ENCODE results near the gene MBTPS2. TPM values are rescaled to one million over a fixed set of nuclear protein-coding genes. Genes with fewer than 3 reads are reported as not detected.
A peak's percentile ranks its signal among the peaks of the same experiment; 100 is the strongest.
"Not testable (repeated sequence)": the region's sequence is repeated elsewhere in the genome, so short reads cannot be mapped to it uniquely, and the experiment has no call there.

The MBTPS2 gene
- total and polyA plus RNA-seq, 3 experiments from 2014 or later: 5.4 to 8.8 (median 8.3) TPM

DNA sequence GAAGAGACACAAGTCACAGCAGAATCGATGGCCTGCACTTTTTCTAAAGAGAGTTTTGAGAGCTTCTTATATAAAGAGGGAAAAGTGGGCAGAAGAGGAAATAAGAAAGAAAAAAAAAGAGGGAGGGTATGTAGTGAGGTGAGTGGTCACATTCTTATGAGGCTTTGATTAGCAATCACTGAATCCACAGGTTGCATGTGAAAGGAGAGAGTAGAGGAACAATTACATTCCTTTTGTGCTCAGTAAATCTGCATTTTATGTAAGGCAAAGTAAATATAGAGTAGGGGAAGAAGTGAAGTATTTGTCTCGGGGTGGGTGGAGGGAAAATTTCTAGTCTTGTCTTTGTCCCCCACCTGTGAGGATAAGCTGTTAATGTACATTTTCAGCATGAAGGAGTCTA, 26.8 kb upstream of the MBTPS2 start:
- Mint-ChIP-seq H3K9me3 (no peaks in the 10 kb centered on the region), H3K36me3 (no peaks in the 10 kb centered on the region), H3K4me3 (no peak overlapping the region), H3K27me3 (peaks cover 1 to 2% of the 10 kb centered on the region in 2 donors), H3K27ac (no peak overlapping the region), H3K4me1 (no peaks in the 10 kb centered on the region)
- Histone ChIP-seq H3K9me3 (ENCODE audit: low read length) (no peaks in the 10 kb centered on the region), H3K4me3 (ENCODE audit: low read length) (no peak overlapping the region), H3K27me3 (ENCODE audit: insufficient read depth, low read length, poor library complexity, severe bottlenecking) (no peaks in the 10 kb centered on the region), H3K4me1 (ENCODE audit: insufficient read depth, low read length) (no peaks in the 10 kb centered on the region), H3K36me3 (ENCODE audit: insufficient read depth, low read length) (no peaks in the 10 kb centered on the region), H3K27ac (ENCODE audit: low read depth, low read length) (no peak overlapping the region)
- CTCF ChIA-PET: no interaction called here
- POLR2A ChIA-PET: no interaction called here
- no peak for DNase-seq

DNA sequence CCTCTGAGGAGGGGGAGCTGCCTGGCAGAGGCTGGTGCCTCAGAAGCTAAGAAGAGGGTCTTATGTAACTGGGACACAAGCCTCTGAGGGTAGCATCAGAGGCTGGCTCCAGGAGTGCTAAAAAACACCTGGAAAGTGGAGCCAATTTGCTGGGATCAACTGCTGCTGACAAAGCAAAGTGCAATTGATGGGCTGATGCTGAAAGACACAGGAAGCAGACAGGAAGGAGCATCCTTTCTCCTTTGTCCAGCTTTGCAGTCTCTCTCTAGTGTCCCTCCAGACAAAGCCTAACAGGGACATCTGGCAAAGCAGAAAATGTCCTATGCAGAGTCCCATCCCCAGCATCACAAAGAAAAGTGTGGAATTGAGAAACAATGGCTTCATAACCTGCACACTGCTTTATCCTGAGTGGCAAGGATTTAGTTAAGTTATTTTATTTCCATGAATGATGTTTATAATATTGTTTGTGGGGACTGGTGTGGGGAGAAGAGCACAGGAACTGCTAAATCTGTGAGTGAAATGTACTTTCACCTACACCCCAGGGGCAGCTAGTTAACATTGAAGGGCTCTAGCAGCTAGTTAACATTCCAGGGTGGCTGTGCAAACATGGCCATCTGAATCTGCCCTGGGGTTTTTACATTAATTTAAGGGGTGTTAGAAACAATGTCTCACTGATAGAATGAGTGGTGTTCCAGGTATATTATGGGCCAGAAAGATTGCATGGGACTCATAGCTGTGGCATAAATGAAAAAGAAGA, 25.6 kb upstream of the MBTPS2 start:
- no peak for DNase-seq
- ChIA-PET POLR2A (no interaction called here), CTCF (no interaction called here)
- H3K4me1 Mint-ChIP-seq: no peaks in the 10 kb centered on the region
- Histone ChIP-seq H3K4me1 (ENCODE audit: insufficient read depth, low read length) (no peaks in the 10 kb centered on the region), H3K27me3 (ENCODE audit: insufficient read depth, low read length, poor library complexity, severe bottlenecking) (no peaks in the 10 kb centered on the region), H3K4me3 (ENCODE audit: low read length) (no peak overlapping the region), H3K9me3 (ENCODE audit: low read length) (no peaks in the 10 kb centered on the region), H3K27ac (ENCODE audit: low read depth, low read length) (no peak overlapping the region), H3K36me3 (ENCODE audit: insufficient read depth, low read length) (no peaks in the 10 kb centered on the region)
- no peak overlapping the region for H3K4me3 Mint-ChIP-seq
- H3K9me3 Mint-ChIP-seq: no peaks in the 10 kb centered on the region
- no peaks in the 10 kb centered on the region for H3K27me3 Mint-ChIP-seq
- H3K36me3 Mint-ChIP-seq: no peaks in the 10 kb centered on the region
- H3K27ac Mint-ChIP-seq: no peak overlapping the region

DNA sequence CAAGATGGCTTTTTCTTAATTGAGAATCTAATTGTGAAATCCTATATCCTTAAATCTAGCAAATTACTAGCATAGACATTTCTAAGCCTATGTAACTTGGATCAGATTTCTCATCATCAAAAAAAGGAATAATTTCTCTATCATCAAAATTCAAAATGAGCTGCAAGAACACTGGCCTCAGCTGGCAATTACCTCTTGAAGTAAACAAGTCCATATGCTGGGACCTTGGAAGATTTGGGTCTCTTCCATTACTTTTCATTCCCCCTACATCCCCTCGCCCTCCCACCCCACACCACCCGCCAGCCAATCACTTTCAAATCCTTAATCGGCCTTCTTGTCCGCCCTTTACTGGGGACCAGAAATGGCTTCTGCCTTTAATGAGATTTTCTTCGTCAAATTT, 23.3 kb upstream of the MBTPS2 start:
- CTCF ChIA-PET: no interaction called here
- no peaks in the 10 kb centered on the region for H3K4me1 Mint-ChIP-seq
- Histone ChIP-seq H3K36me3 (ENCODE audit: insufficient read depth, low read length) (no peaks in the 10 kb centered on the region), H3K27me3 (ENCODE audit: insufficient read depth, low read length, poor library complexity, severe bottlenecking) (no peaks in the 10 kb centered on the region), H3K9me3 (ENCODE audit: low read length) (no peaks in the 10 kb centered on the region), H3K27ac (ENCODE audit: low read depth, low read length) (no peak overlapping the region), H3K4me3 (ENCODE audit: low read length) (no peak overlapping the region), H3K4me1 (ENCODE audit: insufficient read depth, low read length) (no peaks in the 10 kb centered on the region)
- no peak overlapping the region for H3K4me3 Mint-ChIP-seq
- H3K27me3 Mint-ChIP-seq: peaks cover 0 to 3% of the 10 kb centered on the region in 2 donors
- no peaks in the 10 kb centered on the region for H3K36me3 Mint-ChIP-seq
- DNase-seq: no peak
- POLR2A ChIA-PET: no interaction called here
- no peaks in the 10 kb centered on the region for H3K9me3 Mint-ChIP-seq
- no peak overlapping the region for H3K27ac Mint-ChIP-seq

DNA sequence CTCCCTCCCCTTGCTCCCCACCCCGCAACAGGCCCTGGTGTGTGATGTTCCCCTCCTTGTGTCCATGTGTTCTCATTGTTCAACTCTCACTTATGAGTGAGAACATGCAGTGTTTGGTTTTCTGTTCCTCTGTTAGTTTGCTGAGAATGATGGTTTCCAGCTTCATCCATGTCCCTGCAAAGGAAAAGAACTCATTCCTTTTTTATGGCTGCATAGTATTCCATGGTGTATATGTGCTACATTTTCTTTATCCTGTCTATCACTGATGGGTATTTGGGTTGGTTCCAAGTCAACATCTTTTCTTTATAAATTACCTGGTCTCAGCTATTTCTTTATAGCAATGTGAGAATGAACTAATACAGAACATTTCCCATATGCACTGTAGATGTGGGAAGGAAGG, 19.2 kb upstream of the MBTPS2 start:
- H3K4me3 ChIP-seq (ENCODE audit: low read length); POLR2A ChIA-PET; DNase-seq; H3K27me3 ChIP-seq (ENCODE audit: insufficient read depth, low read length, poor library complexity, severe bottlenecking); H3K4me1 Mint-ChIP-seq; H3K27ac ChIP-seq (ENCODE audit: low read depth, low read length); H3K4me3 Mint-ChIP-seq; H3K4me1 ChIP-seq (ENCODE audit: insufficient read depth, low read length); H3K27me3 Mint-ChIP-seq; H3K27ac Mint-ChIP-seq; H3K36me3 Mint-ChIP-seq; H3K36me3 ChIP-seq (ENCODE audit: insufficient read depth, low read length); CTCF ChIA-PET; H3K9me3 ChIP-seq (ENCODE audit: low read length); H3K9me3 Mint-ChIP-seq: not testable (repeated sequence)

DNA sequence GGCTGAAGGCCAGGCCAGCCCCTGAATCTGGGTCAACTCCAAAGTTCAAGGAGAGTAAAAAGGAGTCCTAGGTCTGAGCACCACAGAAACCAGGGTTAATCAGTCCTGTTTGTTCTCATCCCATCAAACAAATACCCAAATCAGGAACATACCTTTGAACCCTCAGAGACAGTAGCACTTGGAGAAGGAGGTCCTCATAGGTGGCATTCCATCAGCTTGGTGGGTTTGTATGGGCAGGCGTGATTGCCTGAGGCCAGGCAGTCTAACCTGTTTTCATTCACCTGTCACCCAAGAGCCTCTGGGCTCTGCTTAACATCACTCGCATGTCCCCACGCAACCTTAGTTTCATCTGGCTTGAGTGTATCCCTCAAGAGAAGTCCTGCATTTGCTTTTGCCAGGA, 17.5 kb upstream of the MBTPS2 start:
- CTCF ChIA-PET: no interaction called here
- no peaks in the 10 kb centered on the region for H3K27me3 ChIP-seq (ENCODE audit: insufficient read depth, low read length, poor library complexity, severe bottlenecking)
- H3K27ac ChIP-seq (ENCODE audit: low read depth, low read length): no peak overlapping the region
- no peaks in the 10 kb centered on the region for H3K9me3 ChIP-seq (ENCODE audit: low read length)
- H3K27ac Mint-ChIP-seq: no peak overlapping the region
- no peak for DNase-seq
- no peak overlapping the region for H3K4me3 Mint-ChIP-seq
- H3K4me3 ChIP-seq (ENCODE audit: low read length): no peak overlapping the region
- POLR2A ChIA-PET: no interaction called here
- H3K9me3 Mint-ChIP-seq: no peaks in the 10 kb centered on the region
- H3K4me1 Mint-ChIP-seq: no peaks in the 10 kb centered on the region
- H3K4me1 ChIP-seq (ENCODE audit: insufficient read depth, low read length): no peaks in the 10 kb centered on the region
- H3K36me3 Mint-ChIP-seq: no peaks in the 10 kb centered on the region
- H3K27me3 Mint-ChIP-seq: peaks cover 0 to 6% of the 10 kb centered on the region in 2 donors
- H3K36me3 ChIP-seq (ENCODE audit: insufficient read depth, low read length): no peaks in the 10 kb centered on the region

DNA sequence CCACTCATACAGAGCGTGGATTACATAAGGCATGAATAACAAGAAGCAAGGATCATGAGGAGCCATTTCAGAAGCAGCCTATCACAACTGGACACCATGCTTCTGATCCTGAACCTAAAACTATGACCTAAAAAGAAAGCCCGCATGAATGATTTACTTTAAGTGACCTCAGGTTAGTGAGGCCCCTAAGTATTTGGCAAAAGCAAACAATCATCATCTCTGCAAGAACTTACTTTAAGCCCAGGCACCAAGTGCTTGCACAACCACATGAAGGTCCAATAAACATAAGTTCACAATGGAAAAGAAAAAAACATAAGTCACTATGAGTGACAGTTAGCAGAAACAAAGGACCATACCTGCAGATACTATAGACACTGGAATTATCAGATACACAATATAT, 7.9 kb upstream of the MBTPS2 start:
- H3K9me3 Mint-ChIP-seq: peaks cover 0 to 2% (median 0%) of the 10 kb centered on the region in 5 donors
- CTCF ChIA-PET: no interaction called here

DNA sequence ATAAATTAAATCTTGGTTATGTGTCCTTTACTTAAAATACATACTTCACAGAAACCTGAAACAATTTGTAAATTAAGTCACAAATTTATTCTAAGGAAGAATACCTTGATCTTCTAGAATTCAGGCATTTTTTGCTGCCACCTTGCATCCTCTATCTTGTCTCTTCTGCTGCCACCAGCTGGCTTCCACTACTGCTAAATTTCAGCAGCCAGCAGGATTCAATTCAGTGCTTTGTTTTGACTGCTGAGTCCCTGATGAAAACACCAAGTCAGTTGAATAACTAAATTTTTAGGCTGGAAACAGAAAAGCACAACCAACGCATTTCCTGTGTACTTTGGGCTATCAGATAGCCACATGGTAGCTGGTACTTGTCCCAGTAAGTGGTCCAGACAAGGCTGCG, 2.4 kb upstream of the MBTPS2 start:
- ChIA-PET POLR2A (no interaction called here), CTCF (no interaction called here)
- H3K36me3 Mint-ChIP-seq: no peaks in the 10 kb centered on the region

More for the DNA sequence above, 7.9 kb upstream of the MBTPS2 start:
- no peak for DNase-seq
- no peak overlapping the region for H3K27ac ChIP-seq (ENCODE audit: low read depth, low read length)
- Mint-ChIP-seq H3K27me3 (peaks cover 4 to 6% of the 10 kb centered on the region in 2 donors), H3K4me3 (no peak overlapping the region), H3K27ac (no peak overlapping the region), H3K36me3 (no peaks in the 10 kb centered on the region), H3K4me1 (no peaks in the 10 kb centered on the region)
- POLR2A ChIA-PET: no interaction called here
- H3K9me3 ChIP-seq (ENCODE audit: low read length): no peaks in the 10 kb centered on the region
- no peak overlapping the region for H3K4me3 ChIP-seq (ENCODE audit: low read length)
- no peaks in the 10 kb centered on the region for H3K36me3 ChIP-seq (ENCODE audit: insufficient read depth, low read length)
- no peaks in the 10 kb centered on the region for H3K27me3 ChIP-seq (ENCODE audit: insufficient read depth, low read length, poor library complexity, severe bottlenecking)
- no peaks in the 10 kb centered on the region for H3K4me1 ChIP-seq (ENCODE audit: insufficient read depth, low read length)

DNA sequence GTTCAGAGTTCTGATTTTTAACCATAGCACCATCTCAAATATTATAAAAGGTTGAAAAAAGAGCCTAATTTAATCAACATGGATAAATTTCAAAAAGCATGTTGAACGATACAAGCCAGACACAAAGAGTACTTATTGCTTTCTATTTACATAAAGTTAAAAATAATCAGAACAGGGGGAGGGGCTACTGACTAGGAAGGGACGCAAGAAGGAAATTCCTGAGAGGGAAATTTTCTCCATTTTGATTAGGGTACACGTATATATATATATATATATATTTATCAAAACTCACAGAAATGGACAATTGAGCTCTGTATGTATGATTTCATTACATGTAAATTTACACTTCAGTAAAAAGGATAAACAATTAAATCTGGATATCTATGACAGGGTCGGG, 482 bp upstream of the MBTPS2 start:
- no peak for DNase-seq
- no peaks in the 10 kb centered on the region for H3K9me3 ChIP-seq (ENCODE audit: low read length)
- POLR2A ChIA-PET: interaction anchor here (0.5 to 1.0 kb wide), 2 partner anchors 102 to 405 kb away, joined by 3 to 4 read pairs; no protein-coding TSS in a partner anchor
- H3K4me3 ChIP-seq (ENCODE audit: low read length): peak overlapping the region; percentile 69
- H3K36me3 Mint-ChIP-seq: peaks cover 0 to 5% (median 2%) of the 10 kb centered on the region in 3 donors
- H3K27ac Mint-ChIP-seq: peak overlapping the region; percentile 82 to 95 (median 86)
- no peaks in the 10 kb centered on the region for H3K27me3 ChIP-seq (ENCODE audit: insufficient read depth, low read length, poor library complexity, severe bottlenecking)
- H3K36me3 ChIP-seq (ENCODE audit: insufficient read depth, low read length): no peaks in the 10 kb centered on the region
- H3K4me1 ChIP-seq (ENCODE audit: insufficient read depth, low read length): no peaks in the 10 kb centered on the region
- H3K9me3 Mint-ChIP-seq: no peaks in the 10 kb centered on the region
- peaks cover 0 to 9% of the 10 kb centered on the region in 2 donors for H3K27me3 Mint-ChIP-seq
- H3K27ac ChIP-seq (ENCODE audit: low read depth, low read length): no peak overlapping the region
- CTCF ChIA-PET: interaction anchor here (0.9 kb wide), 1 partner anchor 146 kb away, joined by 3 read pairs; no protein-coding TSS in a partner anchor
- peaks cover 12 to 15% (median 14%) of the 10 kb centered on the region in 3 donors for H3K4me1 Mint-ChIP-seq
- H3K4me3 Mint-ChIP-seq: peak overlapping the region; percentile 88 to 100 (median 92)

More for the DNA sequence above, 2.4 kb upstream of the MBTPS2 start:
- Histone ChIP-seq H3K4me1 (ENCODE audit: insufficient read depth, low read length) (no peaks in the 10 kb centered on the region), H3K27me3 (ENCODE audit: insufficient read depth, low read length, poor library complexity, severe bottlenecking) (no peaks in the 10 kb centered on the region), H3K9me3 (ENCODE audit: low read length) (no peaks in the 10 kb centered on the region), H3K27ac (ENCODE audit: low read depth, low read length) (no peak overlapping the region), H3K4me3 (ENCODE audit: low read length) (no peak overlapping the region), H3K36me3 (ENCODE audit: insufficient read depth, low read length) (no peaks in the 10 kb centered on the region)
- H3K4me3 Mint-ChIP-seq: peak overlapping the region in 1 of 7 donors; percentile 30
- H3K27ac Mint-ChIP-seq: no peak overlapping the region
- H3K4me1 Mint-ChIP-seq: peaks cover 12 to 15% (median 14%) of the 10 kb centered on the region in 3 donors
- H3K27me3 Mint-ChIP-seq: peaks cover 0 to 9% of the 10 kb centered on the region in 2 donors
- DNase-seq: no peak
- no peaks in the 10 kb centered on the region for H3K9me3 Mint-ChIP-seq

All from CD8-positive, alpha-beta memory T cell (primary cell).